HEK293 (cell line): ENCODE data around the gene DGCR2.

Experiments used
- CTCF ChIA-PET: fragments of 350-600 bp; formaldehyde crosslinking; extraction: SDS; loops from one replicate; lab custom pipeline; 2021; ENCODE audit warnings: antibody characterized with exemption; lab: Yijun Ruan, JAX
- POLR2A ChIA-PET: fragments of 300-600 bp; formaldehyde crosslinking; extraction: SDS; loops from one replicate; lab custom pipeline; 2020; ENCODE audit warnings: antibody characterized with exemption, inconsistent platforms; lab: Yijun Ruan, JAX
- H3K27ac ChIP-seq: fragments of 200-500 bp; sonication (Bioruptor generic); 2 replicates; pipeline ENCODE4 v1.5.1; 2014; ENCODE audit warnings: low read depth, low read length, control low read depth, inconsistent platforms; ENCODE audit errors: extremely low read depth
- H3K36me3 ChIP-seq, 2 experiments: fragments of 200-500 bp in 1 of 2; sonication (Bioruptor generic) in 1 of 2; 1 replicate in 1 of 2; 2 replicates in 1 of 2; pipeline ENCODE4 v1.5.1; 2014 to 2017; ENCODE audit warnings: inconsistent platforms in 2 of 2, low read length in 2 of 2; ENCODE audit not compliant: control insufficient read depth in 2 of 2, insufficient read depth in 1 of 2
- H3K4me1 ChIP-seq: fragments of 200-500 bp; sonication (Bioruptor generic); 2 replicates; pipeline ENCODE4 v1.5.1; 2014; ENCODE audit warnings: mild to moderate bottlenecking, low read length, inconsistent platforms; ENCODE audit not compliant: control insufficient read depth, insufficient read depth
- H3K4me3 ChIP-seq: 2 replicates; pipeline ENCODE4 v1.5.1; 2011; ENCODE audit warnings: low read depth, mild to moderate bottlenecking, control low read depth, low read length, moderate library complexity
- H3K9me3 ChIP-seq: fragments of 200-500 bp; sonication (Bioruptor generic); 2 replicates; pipeline ENCODE4 v1.5.1; 2014; ENCODE audit warnings: low read depth, low read length, inconsistent platforms; ENCODE audit not compliant: control insufficient read depth, insufficient read depth
- BCL11B ChIP-seq: fragments of 450-650 bp; formaldehyde crosslinking; IDR thresholded peaks from 2 replicates; pipeline ENCODE4 v1.5.1; 2016; ENCODE audit warnings: low read depth, missing biosample characterization, missing genetic modification characterization
- ELK4 ChIP-seq: IDR thresholded peaks from 2 replicates; pipeline ENCODE4 v1.6.1; 2011; ENCODE audit warnings: mild to moderate bottlenecking, low read depth, low read length, borderline replicate concordance
- FEZF1 ChIP-seq: fragments of 450-650 bp; formaldehyde crosslinking; IDR thresholded peaks from 2 replicates; pipeline ENCODE4 v1.5.1; 2016; ENCODE audit warnings: missing biosample characterization, missing genetic modification characterization
- GLIS1 ChIP-seq: fragments of 450-650 bp; formaldehyde crosslinking; IDR thresholded peaks from 2 replicates; pipeline ENCODE4 v1.5.1; 2016; ENCODE audit warnings: missing biosample characterization, missing genetic modification characterization
- GLIS2 ChIP-seq: fragments of 450-650 bp; formaldehyde crosslinking; IDR thresholded peaks from 2 replicates; pipeline ENCODE4 v1.5.1; 2016; ENCODE audit warnings: missing biosample characterization, missing genetic modification characterization
- KLF10 ChIP-seq: fragments of 450-650 bp; IDR thresholded peaks from 2 replicates; pipeline ENCODE4 v1.5.1; 2018; ENCODE audit warnings: missing biosample characterization, mild to moderate bottlenecking, missing genetic modification characterization
- KLF16 ChIP-seq: fragments of 450-650 bp; formaldehyde crosslinking; IDR thresholded peaks from 2 replicates; pipeline ENCODE4 v1.5.1; 2017; ENCODE audit warnings: missing biosample characterization, missing genetic modification characterization
- KLF9 ChIP-seq: fragments of 450-650 bp; formaldehyde crosslinking; IDR thresholded peaks from 2 replicates; pipeline ENCODE4 v1.5.1; 2016; ENCODE audit warnings: missing biosample characterization, missing genetic modification characterization, low read depth
- MEIS1 ChIP-seq: sonication (generic); formaldehyde crosslinking; IDR thresholded peaks from 2 replicates; pipeline ENCODE4 v1.8.1; 2022; ENCODE audit warnings: missing genetic modification reagents, mild to moderate bottlenecking, borderline replicate concordance
- TSHZ1 ChIP-seq: fragments of 450-650 bp; formaldehyde crosslinking; IDR thresholded peaks from 2 replicates; pipeline ENCODE4 v1.5.1; 2016; ENCODE audit warnings: missing biosample characterization, missing genetic modification characterization, borderline replicate concordance
- ZBTB8A ChIP-seq: fragments of 450-650 bp; formaldehyde crosslinking; IDR thresholded peaks from 2 replicates; pipeline ENCODE4 v1.5.1; 2016; ENCODE audit warnings: missing biosample characterization, missing genetic modification characterization
- ZFP3 ChIP-seq: fragments of 450-650 bp; formaldehyde crosslinking; IDR thresholded peaks from 2 replicates; pipeline ENCODE4 v1.5.1; 2016; ENCODE audit warnings: low read depth, missing biosample characterization, missing genetic modification characterization
- ZIC2 ChIP-seq: fragments of 450-650 bp; formaldehyde crosslinking; IDR thresholded peaks from 2 replicates; pipeline ENCODE4 v1.5.1; 2016; ENCODE audit warnings: missing biosample characterization, missing genetic modification characterization
- ZNF140 ChIP-seq: fragments of 450-650 bp; formaldehyde crosslinking; IDR thresholded peaks from 2 replicates; pipeline ENCODE4 v1.5.1; 2016; ENCODE audit warnings: missing biosample characterization, missing genetic modification characterization
- ZNF169 ChIP-seq: fragments of 450-650 bp; formaldehyde crosslinking; IDR thresholded peaks from 2 replicates; pipeline ENCODE4 v1.5.1; 2016; ENCODE audit warnings: missing biosample characterization, missing genetic modification characterization
- ZNF184 ChIP-seq: fragments of 450-650 bp; IDR thresholded peaks from 2 replicates; pipeline ENCODE4 v1.5.1; 2018; ENCODE audit warnings: missing biosample characterization, mild to moderate bottlenecking, missing genetic modification characterization
- ZNF23 ChIP-seq: fragments of 450-650 bp; formaldehyde crosslinking; IDR thresholded peaks from 2 replicates; pipeline ENCODE4 v1.5.1; 2016; ENCODE audit warnings: missing biosample characterization, missing genetic modification characterization, borderline replicate concordance
- ZNF274 ChIP-seq, 2 experiments: fragments of 200-500 bp in 1 of 2; fragments of 450-650 bp in 1 of 2; sonication (Bioruptor generic) in 1 of 2; formaldehyde crosslinking in 1 of 2; IDR thresholded peaks; 2 replicates each; pipeline versions ENCODE4 v1.5.1 to v1.6.1; 2014 to 2016; ENCODE audit warnings: borderline replicate concordance in 1 of 2, inconsistent platforms in 1 of 2, low read length in 1 of 2, missing biosample characterization in 1 of 2, missing genetic modification characterization in 1 of 2
- ZNF366 ChIP-seq: fragments of 450-650 bp; formaldehyde crosslinking; conservative IDR thresholded peaks from 2 replicates; pipeline ENCODE4 v1.5.1; 2016; ENCODE audit warnings: missing biosample characterization, missing genetic modification characterization
- ZNF398 ChIP-seq: fragments of 450-650 bp; formaldehyde crosslinking; IDR thresholded peaks from 2 replicates; pipeline ENCODE4 v1.5.1; 2017; ENCODE audit warnings: missing biosample characterization, missing genetic modification characterization
- ZNF423 ChIP-seq: fragments of 450-650 bp; formaldehyde crosslinking; IDR thresholded peaks from 2 replicates; pipeline ENCODE4 v1.5.1; 2016; ENCODE audit warnings: missing biosample characterization, missing genetic modification characterization
- ZNF473 ChIP-seq: fragments of 450-650 bp; formaldehyde crosslinking; IDR thresholded peaks from 2 replicates; pipeline ENCODE4 v1.5.1; 2017; ENCODE audit warnings: missing biosample characterization, missing genetic modification characterization
- ZNF623 ChIP-seq: fragments of 450-650 bp; formaldehyde crosslinking; IDR thresholded peaks from 2 replicates; pipeline ENCODE4 v1.5.1; 2016; ENCODE audit warnings: missing biosample characterization, missing genetic modification characterization
- ZNF785 ChIP-seq: fragments of 450-650 bp; formaldehyde crosslinking; IDR thresholded peaks from 2 replicates; pipeline ENCODE4 v1.5.1; 2016; ENCODE audit warnings: missing biosample characterization, missing genetic modification characterization

Gene DGCR2

GRCh38 chr22:19138217-19139000 is 16.2 kb upstream of the DGCR2 start:
- no peaks in the 10 kb centered on the region for H3K4me1 ChIP-seq
- no peak for TF ChIP-seq ZNF423
- TF ChIP-seq ZNF23 (tag by site-specific recombination) = no peak
- no peak for TF ChIP-seq ZFP3 (tag by site-specific recombination)
- no peak for TF ChIP-seq TSHZ1
- TF ChIP-seq ZNF140 (tag by site-specific recombination) = no peak
- TF ChIP-seq GLIS1 (tag by site-specific recombination) = peak; percentile 82
- TF ChIP-seq ZBTB8A = no peak
- TF ChIP-seq ZIC2 (tag by site-specific recombination) = peak; percentile 23; the same call in 1 of the 2 replicates
- no peak for TF ChIP-seq ZNF366 (tag by site-specific recombination)
- TF ChIP-seq ZNF473 (tag by site-specific recombination) = no peak
- no peak for TF ChIP-seq KLF10 (tag by site-specific recombination)
- no peak for TF ChIP-seq BCL11B (tag by site-specific recombination)
- TF ChIP-seq ZNF785 (tag by site-specific recombination) = no peak
- no peak for TF ChIP-seq ZNF169 (tag by site-specific recombination)
- TF ChIP-seq ZNF398 (tag by site-specific recombination) = no peak
- no peak for TF ChIP-seq ZNF274 (IDR thresholded peaks at IDR 0.05; ENCODE audit: low read length)
- no peak for TF ChIP-seq ZNF274 (tag by site-specific recombination; IDR thresholded peaks at IDR 0.05; ENCODE audit: borderline replicate concordance)
- no peak for TF ChIP-seq ZNF184
- no peak for TF ChIP-seq MEIS1 (CRISPR knock-in tag)
- TF ChIP-seq GLIS2 (tag by site-specific recombination) = peak; percentile 25; the same call in 1 of the 2 replicates
- TF ChIP-seq ELK4 = no peak
- no peak for TF ChIP-seq FEZF1 (tag by site-specific recombination)
- TF ChIP-seq ZNF623 = no peak
- no peak for TF ChIP-seq KLF9
- TF ChIP-seq KLF16 = no peak
- no peaks in the 10 kb centered on the region for H3K9me3 ChIP-seq
- ChIA-PET CTCF (interaction anchor here (0.6 to 1.1 kb wide), 4 partner anchors 16 to 492 kb away, joined by 3 to 4 read pairs (median 4); partner anchors contain the start of gene DGCR2), POLR2A (interaction anchor here (1.0 to 1.1 kb wide), 2 partner anchors 36 to 49 kb away, joined by 3 read pairs; no protein-coding TSS in a partner anchor)
- H3K36me3 ChIP-seq = peaks cover 15 to 91% of the 10 kb centered on the region in 2 experiments; a peak in 2 of 3 replicates
- no peak overlapping the region for H3K4me3 ChIP-seq
- no peak overlapping the region for H3K27ac ChIP-seq
